GM12878 (cell line): ENCODE results near the gene OR52E6. TPM values are rescaled to one million over a fixed set of nuclear protein-coding genes. Genes with fewer than 3 reads are reported as not detected.

ENCODE experiments used
- ATF2 ChIP-seq: IDR thresholded peaks from 2 replicates; pipeline ENCODE4 v1.6.1; 2012; ENCODE audit warnings: low read length, inconsistent platforms
- BCL3 ChIP-seq: IDR thresholded peaks from 2 replicates; pipeline ENCODE4 v1.6.1; 2011; ENCODE audit warnings: borderline replicate concordance, low read depth, mild to moderate bottlenecking, moderate library complexity, low read length; ENCODE audit not compliant: insufficient read depth, poor library complexity, severe bottlenecking
- DPF2 ChIP-seq: fragments of 450-650 bp; IDR thresholded peaks from 2 replicates; pipeline ENCODE4 v1.6.1; 2017; ENCODE audit warnings: mild to moderate bottlenecking
- E2F8 ChIP-seq: fragments of 450-650 bp; IDR thresholded peaks from 2 replicates; pipeline ENCODE4 v1.6.1; 2018; ENCODE audit warnings: mild to moderate bottlenecking, low read depth, moderate library complexity; ENCODE audit not compliant: partially characterized antibody
- ETV6 ChIP-seq, 2 experiments: fragments of 450-650 bp in 1 of 2; IDR thresholded peaks in 1 of 2; conservative IDR thresholded peaks in 1 of 2; 2 replicates each; pipeline ENCODE4 v1.6.1; 2014; ENCODE audit warnings: antibody characterized with exemption in 1 of 2, borderline replicate concordance in 1 of 2, low read depth in 1 of 2, mild to moderate bottlenecking in 1 of 2, moderate library complexity in 1 of 2
- MAX ChIP-seq: IDR thresholded peaks from 2 replicates; pipeline ENCODE4 v1.6.1; 2012; ENCODE audit warnings: low read depth, low read length, improper control_type of control experiment
- SMAD1 ChIP-seq: fragments of 450-650 bp; IDR thresholded peaks from 2 replicates; pipeline ENCODE4 v1.6.1; 2018; ENCODE audit warnings: mild to moderate bottlenecking, low read depth; ENCODE audit not compliant: partially characterized antibody
- SMARCA5 ChIP-seq: fragments of 450-650 bp; IDR thresholded peaks from 2 replicates; pipeline ENCODE4 v1.6.1; 2017; ENCODE audit warnings: mild to moderate bottlenecking
- polyA plus RNA-seq, 11 experiments: library from polyadenylated mRNA; depleted of rRNA in 4 of 11; unstranded in 6 of 11; stranded (reverse) in 5 of 11; fragments of >200 nt; fragmentation: Nextera tagmentation in 4 of 11; fragmentation: Illumina TruSeq in 1 of 11; extraction: Ambion mirVana in 4 of 11; extraction: Trizol in 1 of 11; gene quantifications; 1 replicate in 1 of 11; 2 replicates in 10 of 11; pipeline versions ENCODE4 v1.2.1 to v1.2.3, GENCODE V29; 2011 to 2016; ENCODE audit warnings: inconsistent platforms in 2 of 11, missing spikeins in 2 of 11, low read depth in 1 of 11
- total RNA-seq, 4 experiments: library from RNA; depleted of rRNA in 3 of 4; stranded (reverse); fragments of >200 nt in 3 of 4; fragmentation: Illumina TruSeq in 1 of 4; extraction: Trizol in 1 of 4; gene quantifications; 2 replicates each; pipeline versions ENCODE4 v1.2.1 to v1.2.3, GENCODE V29; 2013 to 2021

The OR52E6 gene
- total and polyA plus RNA-seq, 10 of the 15 experiments (the other 5 are each of a cell fraction or from before 2014, with no cell fraction given) = not detected

GRCh38 chr11:5831196-5831829 lies 10.4 kb downstream of the OR52E6 start (continued):
- TF ChIP-seq E2F8 = no peak
- TF ChIP-seq ETV6 (conservative IDR thresholded peaks at IDR 0.05 in 1 of 2, IDR thresholded peaks at IDR 0.05 in 1 of 2; ENCODE audit: borderline replicate concordance in 1 of 2, low read depth in 1 of 2) = no peak
- no peak for TF ChIP-seq DPF2
- no peak for TF ChIP-seq ATF2
- no peak for TF ChIP-seq SMAD1
- TF ChIP-seq MAX = no peak
- TF ChIP-seq SMARCA5 = no peak
- no peak for TF ChIP-seq BCL3
